Hindlimb muscle (tissue), 1 donor: ENCODE results near the gene ADAMTS2. TPM values are rescaled to one million over a fixed set of nuclear protein-coding genes. Genes with fewer than 3 reads are reported as not detected.

ENCODE experiments used
- DNase-seq: peaks from one replicate; pipeline ENCODE4 v3.0.0-alpha.2; 2013
- polyA plus RNA-seq: library from polyadenylated mRNA; unstranded; fragments of 120-200 nt; gene quantifications from one replicate; pipeline ENCODE4 v1.2.1, GENCODE V29; 2013; ENCODE audit not compliant: insufficient read length

Gene ADAMTS2
- polyA plus RNA-seq, 1 donor, result 29.7 TPM

DNA sequence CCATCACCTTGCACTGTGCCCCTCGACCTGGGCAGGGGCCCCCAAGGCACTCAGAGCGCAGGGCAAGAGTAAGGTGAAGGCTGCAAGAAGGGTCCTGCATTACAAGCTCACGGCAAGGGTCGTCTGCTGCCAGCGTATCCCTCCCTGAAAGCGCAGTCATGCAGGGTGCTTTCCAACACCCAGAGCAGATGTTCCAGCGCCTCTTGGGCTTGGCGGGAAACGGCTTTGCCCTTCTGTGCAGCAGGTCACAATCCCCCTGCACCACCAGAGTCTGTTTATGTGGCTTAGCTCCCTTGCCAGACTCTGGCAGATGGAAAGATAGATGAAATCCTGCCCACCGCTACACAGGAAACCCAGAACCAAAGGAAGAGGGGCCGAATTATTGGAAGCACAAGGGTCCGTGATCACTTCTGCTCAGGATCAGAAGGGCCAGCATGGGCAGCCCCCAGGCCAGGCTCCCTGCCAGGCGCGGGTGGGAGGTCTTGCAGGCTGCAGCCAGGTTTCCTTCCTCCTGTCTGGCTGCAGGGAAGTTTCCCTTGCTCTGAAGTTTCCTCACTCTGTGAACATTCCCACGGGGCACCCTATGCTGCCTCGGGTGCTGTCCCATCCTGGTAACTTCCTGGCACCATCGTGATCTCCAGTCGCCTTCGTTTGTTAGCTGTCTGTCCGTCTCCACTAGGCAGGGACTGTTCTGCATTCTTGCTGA lies 152.9 kb downstream of the ADAMTS2 start:
- no peak for DNase-seq

DNA sequence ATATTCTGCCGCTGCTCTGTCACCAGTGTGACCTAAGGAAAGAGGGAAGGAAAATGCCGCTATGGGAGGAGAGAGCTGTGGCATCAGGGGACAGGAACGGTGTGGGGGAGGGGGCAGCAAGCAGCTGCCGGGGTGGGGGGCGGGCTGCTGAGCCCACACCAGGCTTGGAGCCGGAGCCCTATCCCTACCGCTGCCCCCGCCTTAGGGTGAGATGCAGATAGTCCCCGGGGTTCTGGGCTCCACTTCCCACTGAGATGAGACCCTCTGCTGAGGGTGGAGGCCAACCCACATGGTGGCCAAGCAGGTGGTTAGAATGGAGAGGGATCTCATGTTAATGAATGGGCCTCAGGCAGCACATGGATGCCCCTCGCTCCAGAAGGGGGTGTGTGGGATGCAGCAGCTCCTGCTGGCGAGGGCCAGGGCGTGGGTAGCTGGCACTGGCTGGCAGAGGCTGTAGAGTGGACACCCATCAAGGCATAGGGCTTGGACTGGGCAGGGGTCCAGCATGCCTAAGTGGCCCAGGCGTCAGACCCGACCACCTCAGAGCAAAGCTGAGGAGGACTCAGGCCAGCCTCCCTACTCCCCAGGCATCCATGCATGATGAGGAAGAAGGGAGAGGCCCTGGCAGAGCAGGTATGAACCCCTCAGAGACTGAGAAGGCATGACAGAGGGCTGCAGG lies 153.6 kb downstream of the ADAMTS2 start:
- DNase-seq, result no peak

DNA sequence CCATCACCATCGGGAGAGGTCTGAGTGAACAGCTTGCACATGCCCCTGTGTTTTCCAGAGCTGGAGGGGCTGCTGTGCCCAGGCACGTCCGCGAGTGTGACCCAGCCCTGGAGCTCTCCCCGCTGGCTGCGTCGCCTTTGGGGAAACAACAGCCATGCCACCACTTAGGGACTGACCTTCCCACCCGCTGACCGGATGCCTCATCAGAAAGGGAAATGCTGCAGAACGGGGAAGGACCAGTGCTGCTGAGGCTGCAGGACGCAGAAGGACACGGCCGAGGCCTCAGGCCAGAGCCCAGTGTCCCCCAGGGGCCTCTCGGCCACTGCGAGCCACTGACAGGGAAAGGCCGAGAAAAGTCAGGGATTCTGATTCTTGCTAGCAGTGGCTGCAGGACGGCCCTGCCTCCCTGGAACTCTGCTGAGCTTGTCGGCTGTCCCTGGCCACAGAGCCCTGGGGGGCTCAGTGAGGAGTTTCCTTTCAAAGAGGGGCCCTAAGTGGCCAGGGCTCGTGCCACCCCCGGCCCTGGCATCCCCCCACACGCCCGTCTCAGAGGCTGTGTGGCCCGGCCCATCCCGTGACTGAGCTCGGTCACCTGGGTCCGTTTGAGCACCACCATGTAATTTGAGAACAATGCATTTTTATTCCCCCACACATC lies 154.3 kb downstream of the ADAMTS2 start:
- DNase-seq, result no peak

DNA sequence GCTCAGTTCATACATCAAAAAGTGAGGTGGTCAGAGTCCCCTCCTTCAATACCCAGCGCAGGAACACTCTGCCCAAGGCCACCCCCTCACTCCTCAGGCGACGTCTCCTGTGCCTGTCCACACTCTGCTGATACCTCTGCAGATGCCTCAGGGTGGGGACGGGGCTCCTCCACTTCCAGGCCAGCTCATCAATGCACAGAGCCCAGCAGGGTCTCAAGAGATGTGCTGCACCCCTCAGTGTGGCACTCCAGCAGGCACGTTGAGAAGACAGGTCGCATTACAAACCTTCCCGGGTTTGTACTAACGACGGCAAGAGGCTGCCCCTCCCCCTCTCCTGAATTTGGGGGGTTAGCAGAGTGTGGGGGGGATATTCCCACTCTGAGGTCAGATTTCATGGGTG lies 156.6 kb downstream of the ADAMTS2 start:
- DNase-seq, result no peak

DNA sequence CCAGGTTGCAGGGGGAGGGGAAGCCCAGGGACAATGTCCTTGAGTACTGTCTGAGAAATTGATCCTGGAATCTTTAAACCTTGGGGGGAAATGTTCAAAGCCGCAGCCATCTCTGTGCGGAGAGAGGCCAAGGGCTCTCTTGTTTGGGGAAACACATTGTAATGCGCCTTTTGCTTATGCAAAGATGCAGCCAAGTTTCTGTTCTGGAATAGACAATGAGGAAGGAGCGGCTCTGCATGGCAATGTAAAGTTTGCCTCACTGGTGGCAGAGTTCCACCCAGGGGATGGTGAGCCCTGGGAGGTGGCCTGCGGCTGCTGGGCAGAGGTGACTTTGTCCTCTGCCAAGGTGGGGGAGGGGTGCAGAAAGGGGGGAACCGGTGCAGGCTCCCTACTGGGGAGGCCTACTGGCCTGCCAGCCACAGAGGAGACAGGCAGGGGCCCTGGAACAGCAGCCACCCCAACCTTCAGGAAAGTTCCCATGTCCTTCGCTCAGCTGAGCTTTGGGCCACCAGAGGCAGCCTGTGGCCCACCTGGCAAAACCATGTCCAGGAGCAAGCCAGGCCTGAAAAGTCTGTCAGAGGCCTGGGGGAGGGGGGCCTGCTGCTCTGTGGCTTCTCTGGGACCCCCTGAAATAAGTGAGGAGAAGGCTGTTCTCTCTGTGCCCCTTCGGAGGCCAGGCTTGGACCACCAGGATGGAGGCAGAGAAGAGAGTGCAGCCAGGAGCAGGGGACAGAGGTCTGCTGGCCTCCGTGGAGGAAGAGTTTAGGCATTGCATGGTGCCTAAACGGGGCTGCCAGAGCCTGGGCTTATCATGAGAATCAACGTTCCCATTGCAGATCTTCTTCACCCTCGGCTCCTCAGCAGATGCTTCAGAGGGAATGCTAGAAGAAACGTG lies 157.3 kb downstream of the ADAMTS2 start:
- DNase-seq, result no peak

DNA sequence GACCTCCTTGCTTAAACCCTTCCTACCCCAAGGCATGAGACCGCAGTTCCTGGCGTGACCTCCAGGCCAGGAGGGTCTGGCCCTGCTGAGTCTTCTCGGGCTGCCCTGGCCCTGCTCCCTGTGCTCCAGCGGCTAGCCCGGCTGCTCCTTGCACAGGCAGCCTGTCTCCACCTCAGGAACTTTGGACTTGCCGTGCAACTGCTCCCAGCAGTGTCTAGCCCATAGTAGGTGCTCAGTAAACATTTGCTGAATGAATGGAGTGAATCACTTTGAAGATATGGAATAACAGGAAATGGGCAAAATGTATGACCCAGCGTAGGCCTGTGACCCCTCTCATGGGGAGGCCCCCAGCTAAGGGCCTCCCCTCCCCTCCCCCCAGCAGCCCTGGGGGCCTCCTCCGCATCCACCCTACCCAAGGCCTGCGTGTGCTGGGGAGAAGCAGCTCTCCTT lies 158.0 kb downstream of the ADAMTS2 start:
- no peak for DNase-seq

DNA sequence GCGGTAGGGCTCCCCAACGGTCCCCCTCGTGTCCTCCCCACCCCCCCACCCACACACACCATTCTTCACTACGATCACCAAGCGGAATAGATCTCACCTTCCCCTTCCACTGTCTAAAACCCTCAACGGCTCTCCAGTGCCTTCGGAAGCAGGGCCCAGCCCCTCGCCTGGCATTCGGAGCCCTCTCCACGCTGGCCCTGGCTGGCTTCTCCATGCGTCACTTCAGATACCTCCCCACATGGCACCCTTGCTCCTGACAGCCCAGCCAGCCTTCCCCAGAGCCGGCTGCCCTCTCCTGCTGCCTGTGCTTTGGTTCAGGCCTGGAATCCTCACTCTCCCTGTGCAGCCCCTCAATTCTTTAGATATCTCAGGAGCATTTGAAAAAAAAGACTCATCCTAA lies 158.5 kb downstream of the ADAMTS2 start:
- DNase-seq, result no peak

DNA sequence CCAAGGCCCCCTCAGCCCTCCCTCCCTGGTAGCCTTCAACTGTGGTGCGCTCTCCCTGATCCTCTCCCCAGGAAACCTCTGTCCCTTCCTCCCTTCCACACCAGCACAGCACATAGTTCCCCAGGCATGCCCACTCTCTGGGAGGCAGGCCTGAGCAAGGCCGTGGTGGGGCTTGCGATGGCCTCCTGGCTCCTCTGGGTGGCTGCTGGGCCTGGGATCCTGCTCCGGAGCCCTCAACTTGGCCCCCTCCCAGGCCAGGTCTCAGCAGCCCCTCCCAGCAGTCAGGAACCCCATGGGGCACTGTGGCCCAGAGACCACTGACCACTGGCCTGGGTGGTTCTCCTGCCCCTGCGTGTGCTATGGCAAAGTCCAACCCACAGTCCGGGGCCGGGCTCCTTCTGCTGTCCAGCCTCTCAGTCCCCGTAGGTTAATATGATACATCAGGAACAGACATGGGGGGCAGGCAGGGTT lies 159.3 kb downstream of the ADAMTS2 start:
- DNase-seq, result no peak

DNA sequence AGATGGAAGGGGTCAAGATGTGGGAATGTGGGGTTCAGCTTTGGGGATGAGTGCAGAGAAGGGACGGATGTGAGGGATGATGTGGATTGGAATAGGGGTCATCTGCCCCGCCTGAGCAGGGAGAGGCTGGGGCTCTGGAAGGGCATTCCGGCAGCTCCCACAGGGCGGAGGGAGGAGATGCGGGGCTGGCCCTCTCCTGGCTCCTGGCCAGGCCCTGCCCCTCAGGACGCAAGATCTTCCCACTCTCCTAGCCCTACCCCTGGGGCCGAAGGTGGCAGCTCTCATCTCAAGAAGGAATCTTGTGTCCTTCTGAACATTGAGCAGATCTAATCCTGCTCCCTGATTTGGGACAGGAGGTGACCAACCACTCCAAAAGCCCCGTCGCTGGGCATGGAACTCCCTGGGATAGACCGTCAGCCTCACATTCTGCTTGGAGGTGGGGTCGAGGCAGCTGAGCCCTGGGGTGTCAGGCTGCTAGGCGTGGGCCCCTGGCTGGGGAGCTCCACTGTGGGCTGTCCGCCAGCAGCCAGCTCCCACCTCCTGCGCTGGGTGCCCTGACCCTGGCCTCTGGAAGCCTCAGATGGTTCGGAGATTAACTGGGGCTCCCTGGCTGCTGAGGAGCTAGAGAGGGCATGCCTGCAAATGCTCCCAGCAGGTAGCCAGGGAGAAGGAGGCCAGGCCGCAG lies 159.9 kb downstream of the ADAMTS2 start:
- no peak for DNase-seq

DNA sequence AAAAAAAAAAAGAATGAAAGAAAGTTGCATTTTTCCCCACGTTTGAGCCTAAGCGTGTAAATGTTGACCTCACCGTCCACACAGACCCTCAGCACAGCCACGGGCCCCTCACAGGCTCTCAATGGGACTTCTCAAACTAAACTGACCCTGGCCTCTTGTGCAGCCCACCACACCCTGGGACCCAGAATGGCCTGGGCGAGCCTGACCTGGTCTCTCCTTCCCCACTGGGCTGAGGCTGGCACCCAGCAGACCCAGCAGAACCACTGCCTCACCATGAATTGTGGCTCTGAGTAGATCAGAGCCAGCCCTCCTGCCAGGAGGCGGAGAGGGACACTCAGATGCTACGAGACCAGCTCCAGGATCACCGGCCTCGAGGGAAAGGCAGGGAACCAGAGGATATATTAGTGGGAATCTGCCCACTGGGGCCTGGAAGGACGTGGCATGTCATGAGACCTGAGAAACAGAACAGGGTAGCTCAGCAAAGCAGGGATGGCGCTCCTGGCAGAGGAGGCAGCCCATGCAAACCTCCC lies 160.7 kb downstream of the ADAMTS2 start:
- DNase-seq, result no peak

DNA sequence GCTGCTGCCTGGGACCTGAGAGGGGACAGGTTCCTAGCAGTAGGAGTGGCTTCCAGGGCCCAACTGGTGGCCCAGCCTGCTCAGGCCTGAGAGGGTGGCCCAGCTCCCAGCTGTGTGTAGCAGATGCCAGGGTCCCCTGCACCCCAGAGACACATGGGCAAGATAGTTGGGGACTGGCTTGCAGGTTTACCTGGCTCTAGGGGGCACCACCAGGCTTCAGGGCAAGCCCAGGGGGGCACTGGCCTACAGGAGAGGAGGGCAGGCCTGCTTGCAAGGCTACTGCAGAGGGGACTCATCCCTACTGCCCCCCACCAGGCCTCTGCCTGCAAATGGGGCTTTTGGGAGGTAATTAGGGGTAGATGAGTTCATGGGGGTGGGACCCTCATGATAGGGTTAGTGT lies 161.8 kb downstream of the ADAMTS2 start:
- DNase-seq, result no peak

DNA sequence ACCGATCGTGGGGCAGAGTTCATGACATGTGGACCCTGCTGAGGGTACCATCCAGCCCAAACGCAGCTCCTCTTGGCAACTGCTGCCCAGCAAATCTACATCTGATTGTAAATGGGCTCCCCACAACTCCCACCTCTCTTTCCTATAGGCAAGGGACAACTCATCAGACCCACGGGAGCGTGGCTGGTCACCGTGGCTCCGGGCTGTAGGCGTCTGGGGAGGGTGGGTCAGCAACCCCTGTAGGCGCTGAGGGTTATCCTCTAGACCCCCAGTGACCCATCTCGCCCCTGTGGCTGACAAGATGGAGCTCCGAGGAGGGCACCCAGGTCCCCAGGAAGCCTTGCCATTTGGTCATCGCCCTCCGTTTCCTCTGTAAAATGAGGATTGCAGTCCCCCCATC lies 162.7 kb downstream of the ADAMTS2 start:
- no peak for DNase-seq

DNA sequence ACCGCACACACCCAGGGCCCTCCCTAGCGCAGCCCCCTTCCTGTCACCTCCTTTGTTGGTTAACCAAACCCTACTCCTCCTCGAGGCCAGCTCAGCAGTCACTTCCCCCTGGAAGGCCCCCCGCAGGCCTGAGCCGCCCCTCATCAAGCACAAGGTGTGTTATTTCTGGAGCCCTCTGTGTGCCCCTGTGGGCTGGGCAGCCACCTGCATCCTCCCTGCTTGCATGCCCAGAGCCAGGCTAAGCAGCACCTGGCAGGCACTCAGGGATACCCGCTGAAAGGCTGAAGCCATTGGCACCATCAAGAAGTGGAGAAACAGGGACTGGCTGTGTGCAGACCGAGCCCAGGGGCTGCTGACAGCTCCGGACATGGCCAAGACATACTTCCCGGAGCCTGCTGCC lies 163.3 kb downstream of the ADAMTS2 start:
- no peak for DNase-seq

DNA sequence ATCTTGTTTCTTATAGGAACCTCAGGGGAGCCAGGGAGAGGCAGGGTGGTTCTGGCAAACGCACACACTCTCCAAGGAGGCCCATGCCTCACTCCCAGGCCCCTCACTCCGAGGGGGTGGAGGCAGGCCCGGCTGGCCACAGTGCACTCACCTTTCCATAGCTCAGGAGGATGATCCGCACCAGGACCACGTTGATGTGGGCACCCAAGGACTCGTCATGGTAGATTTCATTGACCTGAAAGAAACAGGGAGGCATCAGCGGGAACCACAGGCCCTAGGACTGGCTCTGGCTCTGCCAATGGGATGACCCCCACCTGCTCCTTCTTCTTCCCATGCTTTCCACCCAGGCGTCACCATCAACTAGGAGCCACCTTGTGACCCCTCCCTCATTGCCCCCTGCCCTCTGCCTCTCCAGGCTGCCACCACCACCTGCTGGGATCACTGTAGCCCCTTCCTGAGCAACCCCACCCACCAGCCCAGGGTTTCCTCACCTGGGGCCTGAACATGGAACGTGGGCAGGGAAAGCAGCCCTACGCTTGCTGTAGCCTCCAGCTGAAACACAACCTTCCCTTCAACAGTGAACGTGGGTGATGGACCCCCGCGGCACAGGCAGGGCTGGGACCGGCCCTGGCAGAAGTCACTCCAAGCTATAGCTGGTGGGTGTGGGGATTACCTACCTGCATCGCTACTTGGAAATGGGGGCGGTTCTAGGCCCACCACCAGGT lies 164.2 kb downstream of the ADAMTS2 start:
- DNase-seq, result no peak

DNA sequence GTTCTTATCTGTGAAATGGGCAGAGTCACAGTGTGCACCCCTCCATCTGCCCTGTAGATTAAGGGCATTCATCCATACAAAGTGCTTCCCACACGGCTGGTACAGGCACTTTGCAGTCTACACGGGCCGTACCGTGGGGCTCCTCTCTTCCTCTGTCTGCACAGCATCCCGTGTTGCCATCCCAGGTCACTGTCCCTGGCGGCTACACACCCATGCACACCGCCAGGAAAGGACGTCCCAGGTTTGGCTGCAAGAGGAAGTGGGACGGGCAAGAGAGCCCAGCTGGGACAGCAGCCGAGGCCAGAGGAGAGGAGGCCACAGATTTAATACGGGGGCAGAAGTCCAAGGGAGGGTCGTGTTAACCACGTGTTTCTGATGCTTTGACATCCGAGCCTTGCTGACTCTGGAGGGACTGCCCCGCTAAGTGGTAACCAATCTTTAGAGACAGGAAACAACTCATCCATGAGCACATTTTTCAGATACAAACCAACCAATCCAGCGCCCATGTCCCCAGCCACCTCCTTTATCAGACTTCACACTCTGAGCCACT lies 165.1 kb downstream of the ADAMTS2 start:
- DNase-seq, result no peak

DNA sequence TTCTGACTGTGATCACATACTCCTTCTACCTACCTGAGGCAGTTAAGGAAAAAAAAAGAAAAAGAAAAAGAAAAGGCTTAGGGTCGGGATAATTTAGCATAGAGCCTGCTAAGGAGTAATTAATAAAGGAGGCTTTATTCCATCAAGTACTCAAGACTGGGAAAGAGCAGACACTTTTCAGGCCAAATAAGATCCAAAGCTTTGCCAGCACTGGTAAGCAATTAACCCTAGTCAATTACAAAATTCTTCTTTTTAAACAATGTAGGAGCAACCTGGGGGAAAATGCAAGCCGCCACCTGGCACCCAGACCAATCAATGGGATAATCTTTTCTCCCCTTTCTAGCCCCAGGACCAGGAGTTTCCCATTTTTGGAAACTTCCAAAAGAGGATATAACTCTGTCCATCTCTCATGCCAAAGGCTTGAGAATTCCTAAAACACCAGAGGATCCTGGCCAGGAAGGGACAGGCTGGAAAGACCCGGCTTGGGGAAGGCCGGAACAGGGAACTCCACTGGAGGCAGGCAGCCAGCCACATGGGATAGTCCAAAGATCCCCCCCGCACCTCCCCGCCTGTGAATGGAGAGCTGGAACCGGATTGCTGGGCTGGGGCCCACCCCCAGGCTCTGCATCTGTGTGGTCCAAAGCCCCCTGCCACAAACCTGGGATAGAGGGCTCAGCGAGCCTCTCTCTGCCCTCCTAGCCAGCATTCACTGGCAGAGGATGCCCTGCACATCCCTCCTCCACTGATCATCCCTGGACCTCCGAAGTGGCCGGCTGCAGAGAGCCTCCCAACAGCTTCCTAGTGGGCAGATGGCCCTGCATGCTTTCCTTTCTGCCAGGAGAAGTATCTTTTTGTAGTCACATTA lies 167.3 kb downstream of the ADAMTS2 start:
- no peak for DNase-seq

DNA sequence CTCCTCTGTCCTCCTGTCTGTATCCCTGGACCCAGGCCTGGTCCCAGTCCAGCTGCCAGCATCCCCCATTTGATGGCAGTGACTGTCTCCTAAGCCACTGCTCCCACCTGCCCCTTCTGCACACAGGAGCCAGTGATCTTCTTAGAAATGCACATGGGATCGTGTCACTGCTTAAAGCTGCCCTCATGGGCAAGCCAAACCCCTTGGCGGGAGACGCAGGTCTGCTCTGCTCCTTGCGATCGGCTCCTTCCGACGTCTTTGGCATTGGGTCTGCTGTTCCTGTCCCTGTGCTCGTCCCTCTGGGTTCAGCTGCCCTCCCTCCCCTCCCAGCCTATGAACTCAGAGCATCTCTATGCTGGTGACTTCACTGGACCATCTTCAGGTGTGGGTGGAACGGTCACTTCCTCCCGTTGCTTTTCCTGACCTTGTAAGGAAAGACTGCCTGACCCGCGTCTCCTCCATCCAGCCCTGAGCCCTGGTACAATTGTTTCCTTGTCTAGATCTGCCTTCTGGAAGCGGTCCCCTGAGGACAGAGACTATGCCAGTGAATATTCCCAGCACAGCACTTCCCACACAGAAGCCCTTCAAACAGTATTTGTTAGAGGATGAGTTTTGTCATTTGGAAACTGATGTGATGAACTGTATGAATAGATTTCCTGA lies 168.6 kb downstream of the ADAMTS2 start:
- DNase-seq, result no peak

DNA sequence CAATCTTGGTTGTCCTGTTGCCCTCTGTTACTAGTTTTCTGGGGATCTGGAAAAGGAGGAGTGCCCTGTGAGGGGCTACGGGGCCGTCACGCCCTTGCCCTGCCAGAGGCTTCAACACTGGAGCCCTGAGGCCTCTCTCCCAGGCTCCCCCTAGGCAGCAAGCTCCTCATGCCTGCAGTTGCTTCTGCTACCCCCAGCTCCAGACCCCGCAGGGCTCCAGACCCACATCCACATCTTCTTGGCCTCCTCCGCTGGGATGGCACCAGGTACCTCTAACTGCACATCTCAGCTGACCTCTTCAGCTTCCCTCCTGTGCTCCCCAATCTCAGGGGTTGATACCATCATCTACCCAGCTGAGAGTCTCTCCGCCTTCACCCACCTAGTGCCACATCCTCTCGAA lies 169.1 kb downstream of the ADAMTS2 start:
- DNase-seq, result no peak
